Activated naive CD4-positive, alpha-beta T cell (primary cell): ENCODE data around the gene M1AP.
"Not testable (repeated sequence)": the region's sequence is repeated elsewhere in the genome, so short reads cannot be mapped to it uniquely, and the experiment has no call there.

Experiments used
- DNase-seq, 4 experiments: peaks; one replicate each; lab custom pipeline; 2025; lab: John Stamatoyannopoulos, UW

Gene M1AP

GRCh38 chr2:74564222-74564621 lies 83.9 kb downstream of the M1AP start:
- no peak for DNase-seq

DNA sequence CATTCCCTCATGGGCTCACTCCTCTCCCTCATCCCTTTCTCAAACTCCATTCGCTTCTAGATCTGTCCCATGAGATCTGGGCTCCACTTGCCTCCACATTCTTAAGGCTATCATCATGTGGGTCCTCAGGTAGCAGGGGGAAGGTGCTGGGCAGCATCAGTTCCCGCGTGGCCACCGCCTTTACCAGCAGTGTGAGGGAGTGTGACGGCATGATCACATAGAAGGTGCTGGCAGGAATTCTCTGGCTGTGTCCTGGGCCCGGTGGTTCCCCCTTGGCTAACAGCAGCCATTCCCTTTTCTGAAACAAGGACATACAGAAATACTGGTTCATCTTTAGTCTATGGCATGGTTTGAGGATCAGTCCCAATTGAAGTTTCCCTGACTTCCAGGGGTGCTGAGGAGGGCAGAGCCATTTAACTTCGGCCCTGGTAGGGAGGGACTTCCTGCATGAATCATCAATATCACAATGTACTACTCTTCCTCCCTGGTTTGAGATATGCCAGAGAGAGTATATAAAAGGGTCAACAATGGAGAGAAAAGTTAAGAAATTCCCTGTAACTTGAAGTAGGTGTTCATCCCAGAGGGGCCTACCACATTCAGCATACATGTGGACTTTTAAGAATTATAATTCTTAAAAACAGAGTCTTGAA lies 85.9 kb downstream of the M1AP start:
- no peak for DNase-seq

DNA sequence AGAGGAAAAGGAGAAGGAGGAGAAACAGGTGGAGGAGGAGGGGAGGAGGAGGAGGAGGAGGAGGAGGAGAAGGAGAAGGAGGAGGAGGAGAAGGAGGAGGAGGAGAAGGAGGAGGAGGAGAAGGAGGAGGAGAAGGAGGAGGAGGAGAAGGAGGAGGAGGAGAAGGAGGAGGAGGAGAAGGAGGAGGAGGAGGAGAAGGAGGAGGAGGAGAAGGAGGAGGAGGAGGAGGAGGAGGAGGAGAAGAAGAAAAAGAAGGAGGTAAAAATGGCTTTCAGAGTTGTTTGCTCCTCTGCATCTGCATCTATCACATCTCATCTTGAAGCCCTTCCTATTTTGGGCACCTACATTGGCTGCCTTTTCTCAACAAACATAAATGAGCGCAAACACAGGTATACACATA lies 87.1 kb downstream of the M1AP start:
- DNase-seq = not testable (repeated sequence)

- no peak for DNase-seq
These were observed 87.5 kb downstream of the M1AP start for GRCh38 chr2:74560591-74560990.

GRCh38 chr2:74559912-74560311 lies 88.2 kb downstream of the M1AP start:
- DNase-seq = no peak

GRCh38 chr2:74558284-74559230 lies 89.6 kb downstream of the M1AP start:
- DNase-seq = no peak

- no peak for DNase-seq
These were observed 91.2 kb downstream of the M1AP start for GRCh38 chr2:74556831-74557370.

DNA sequence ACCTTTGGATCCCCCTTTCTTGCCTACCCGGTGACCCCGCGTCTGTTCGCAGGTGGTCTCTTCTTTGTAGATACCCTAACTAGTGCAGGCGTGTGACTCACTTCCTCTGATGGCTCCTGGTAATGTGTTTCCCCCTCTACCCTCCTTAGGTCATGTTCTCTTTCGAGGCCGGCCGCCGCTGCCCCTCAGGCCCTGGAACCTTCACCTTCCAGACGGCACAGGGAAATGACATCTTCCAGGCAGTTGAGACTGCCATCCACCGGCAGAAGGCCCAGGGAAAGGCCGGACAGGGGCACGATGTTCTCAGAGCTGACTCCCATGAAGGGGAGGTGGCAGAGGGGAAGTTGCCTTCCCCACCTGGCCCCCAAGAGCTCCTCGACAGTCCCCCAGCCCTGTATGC lies 92.0 kb downstream of the M1AP start:
- DNase-seq = no peak

GRCh38 chr2:74555610-74556103 lies 92.5 kb downstream of the M1AP start:
- no peak for DNase-seq

DNA sequence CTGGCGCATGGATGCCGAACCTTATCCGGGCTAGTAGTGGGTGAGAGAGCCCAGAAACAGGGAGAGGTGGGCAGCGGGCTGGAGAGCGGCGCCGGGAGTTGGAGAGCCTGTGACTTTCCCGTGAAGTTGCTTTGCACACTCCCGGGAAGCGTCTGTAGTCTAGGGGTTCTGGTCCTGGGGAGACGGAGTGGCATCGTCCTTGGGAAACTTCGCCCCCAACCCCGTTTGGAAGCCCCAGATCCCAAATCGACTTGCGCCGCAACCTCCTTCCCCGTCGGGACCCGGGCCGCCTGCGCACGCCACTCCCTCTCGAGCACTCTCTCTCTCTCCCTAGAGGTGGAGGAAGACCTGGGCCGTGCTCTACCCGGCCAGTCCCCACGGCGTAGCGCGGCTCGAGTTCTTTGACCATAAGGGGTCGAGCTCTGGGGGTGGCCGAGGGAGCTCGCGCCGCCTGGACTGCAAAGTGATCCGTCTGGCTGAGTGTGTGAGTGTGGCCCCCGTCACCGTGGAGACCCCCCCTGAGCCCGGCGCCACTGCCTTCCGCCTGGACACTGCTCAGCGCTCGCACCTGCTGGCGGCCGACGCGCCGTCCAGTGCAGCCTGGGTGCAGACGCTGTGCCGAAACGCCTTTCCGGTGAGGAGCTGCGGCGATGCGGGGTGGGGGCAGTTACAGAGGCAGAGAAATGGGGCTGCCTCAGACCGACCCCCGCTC lies 93.2 kb downstream of the M1AP start:
- peak in 1 of 4 experiments; percentile 27 for DNase-seq

- peak; percentile 61 to 78 (median 67) for DNase-seq
These were observed 94.0 kb downstream of the M1AP start, which contains the start of the genes DOK1 and LOXL3 for GRCh38 chr2:74553892-74554819. Gene DOK1 (plus strand): TSS chr2:74554720. CDS start chr2:74554755, 35 bp downstream. Gene LOXL3 (minus strand): TSS chr2:74553942. CDS start chr2:74552634, 1,308 bp downstream.

DNA sequence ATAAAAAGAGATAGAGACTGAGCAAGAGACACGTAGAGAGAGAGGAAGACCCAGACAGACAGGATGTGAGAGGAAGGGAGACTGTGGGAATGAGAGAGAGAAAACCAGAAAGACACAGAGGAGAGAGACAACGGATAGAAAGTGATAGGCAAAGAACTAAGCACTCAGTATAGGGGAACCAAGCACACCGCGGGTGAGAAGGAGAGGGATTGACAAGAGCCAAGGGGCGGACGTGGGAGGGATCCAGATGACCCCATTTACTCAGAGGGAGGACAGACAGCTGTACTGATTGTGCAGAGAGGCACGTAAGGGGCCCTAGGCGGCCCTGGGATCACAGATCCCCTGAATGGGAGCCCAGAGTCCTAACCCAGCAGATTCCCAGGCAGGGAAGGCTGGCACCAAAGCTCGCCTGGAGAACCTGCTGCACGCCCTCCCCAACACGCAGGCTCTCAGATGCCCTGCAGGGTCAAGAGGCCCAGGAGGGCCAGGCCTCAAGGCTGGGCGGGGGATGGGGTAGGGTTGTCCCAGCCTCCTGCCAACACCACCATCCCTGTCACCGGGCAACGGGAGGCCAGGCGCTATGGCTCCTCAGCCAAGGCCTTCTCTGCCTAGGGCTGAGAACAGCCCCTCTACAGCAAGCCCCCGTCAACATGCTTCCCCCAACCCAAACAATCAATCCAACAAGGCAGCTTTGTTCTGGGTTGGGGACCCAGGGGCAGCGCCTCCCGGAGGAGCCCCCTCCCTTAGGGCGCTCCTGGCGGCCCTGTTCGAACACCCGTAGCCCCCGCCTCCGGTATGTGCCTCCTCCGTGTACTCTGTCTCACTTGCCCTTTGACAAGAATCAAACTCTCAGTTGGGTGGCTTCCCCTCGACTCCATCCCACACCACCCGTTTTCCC lies 95.0 kb downstream of the M1AP start:
- no peak for DNase-seq

DNA sequence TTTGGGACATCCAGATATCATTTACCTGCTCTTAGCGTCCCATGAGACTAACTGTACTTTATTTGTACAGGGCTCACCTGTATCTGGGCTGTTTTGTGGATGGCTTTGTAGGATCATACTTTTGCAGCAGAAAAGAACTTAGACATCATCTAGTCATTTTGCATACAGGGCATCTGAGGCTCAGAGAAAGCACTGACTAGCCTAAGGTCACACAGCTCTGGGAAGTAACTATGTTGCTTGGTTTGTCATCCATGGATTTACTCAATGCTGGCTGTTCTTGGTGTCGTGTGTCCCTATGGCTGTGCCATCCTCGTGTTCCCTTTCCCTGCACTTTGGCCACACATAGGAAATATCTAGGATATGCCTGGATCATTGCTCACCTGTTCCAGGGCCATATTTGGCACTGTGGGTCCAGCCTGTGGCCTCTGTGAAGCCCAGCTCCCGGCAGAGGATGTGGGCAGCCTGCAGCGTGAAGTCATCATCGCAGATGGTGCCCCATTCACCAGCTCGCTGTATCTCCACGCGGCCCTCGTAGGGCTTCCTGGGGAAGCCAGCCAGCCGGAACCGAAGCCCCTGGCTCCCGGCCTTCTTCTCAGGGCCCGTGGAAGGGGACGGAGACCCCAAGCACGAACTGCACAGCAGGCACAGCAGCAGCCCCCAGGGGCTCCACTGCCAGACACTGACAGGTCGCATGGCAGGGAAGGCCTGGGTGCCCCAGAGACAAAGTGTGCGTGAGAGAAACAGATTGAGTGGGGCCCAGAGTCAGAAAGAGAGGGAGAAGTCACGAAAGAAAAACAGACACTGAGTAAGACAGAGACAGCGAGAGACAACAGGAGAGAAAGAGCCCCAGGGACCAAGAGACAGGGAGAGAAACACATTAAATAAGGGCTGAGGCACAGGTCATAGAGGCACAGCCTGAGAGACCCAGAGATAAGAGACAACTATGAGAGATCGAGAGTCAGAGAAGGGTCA lies 95.9 kb downstream of the M1AP start:
- DNase-seq = no peak

DNA sequence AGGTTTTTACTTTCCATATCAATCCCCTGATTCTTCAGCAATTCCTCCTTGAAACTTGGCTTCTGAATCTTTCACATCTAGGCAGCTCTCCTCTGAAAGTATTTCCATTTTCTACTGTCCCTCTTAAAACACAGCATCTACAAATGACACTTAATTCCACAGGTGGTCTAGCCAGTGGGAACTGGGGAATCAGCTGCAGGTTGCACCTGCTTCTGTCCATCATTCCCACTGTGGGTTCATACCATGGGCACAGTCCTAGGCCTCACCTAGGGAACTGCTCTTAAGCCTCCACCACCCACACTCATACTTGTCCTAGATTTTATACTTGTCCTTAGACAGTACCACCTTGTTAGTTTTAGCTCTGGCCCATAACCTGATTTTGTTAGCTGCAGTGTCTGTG lies 96.6 kb downstream of the M1AP start:
- DNase-seq = no peak

- DNase-seq = no peak
These were observed 97.9 kb downstream of the M1AP start for GRCh38 chr2:74550231-74550630.

GRCh38 chr2:74548900-74549826 lies 99.0 kb downstream of the M1AP start:
- no peak for DNase-seq

DNA sequence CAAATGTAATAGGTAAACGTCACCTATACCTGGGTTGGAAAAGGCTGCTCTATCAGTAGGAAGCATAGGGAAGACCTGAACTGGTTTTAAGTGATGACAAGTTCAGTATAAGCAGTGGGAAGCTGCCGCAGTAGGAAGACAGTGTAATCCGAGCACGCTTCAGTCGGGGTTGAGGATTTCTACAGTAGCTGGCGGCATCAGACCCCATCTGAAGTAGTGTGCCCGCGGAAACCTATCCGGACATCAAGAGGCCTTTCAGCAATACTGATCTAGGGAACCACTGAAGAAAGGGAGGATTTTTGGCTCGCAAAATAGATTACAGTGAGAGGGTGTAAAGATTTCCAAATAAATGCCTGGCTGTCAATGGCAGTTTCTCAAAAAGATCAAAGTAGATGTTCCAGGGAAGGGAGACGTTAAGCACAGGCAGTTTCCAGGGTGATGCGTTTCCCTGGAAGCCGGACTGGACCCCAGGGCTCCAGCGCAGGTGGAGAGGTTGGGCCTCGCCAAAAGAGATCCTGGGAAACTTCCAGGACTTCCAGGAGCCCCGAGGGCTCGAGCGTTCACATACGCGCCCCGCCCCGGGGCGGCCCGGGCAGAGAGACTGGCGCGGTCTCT lies 99.7 kb downstream of the M1AP start:
- no peak for DNase-seq
